HCEC 1CT (cell line): ENCODE data around the gene LRRK1.

ENCODE experiments used
- DNase-seq: peaks from one replicate; pipeline ENCODE4 v3.0.0-alpha.2; 2017

The LRRK1 gene

DNA sequence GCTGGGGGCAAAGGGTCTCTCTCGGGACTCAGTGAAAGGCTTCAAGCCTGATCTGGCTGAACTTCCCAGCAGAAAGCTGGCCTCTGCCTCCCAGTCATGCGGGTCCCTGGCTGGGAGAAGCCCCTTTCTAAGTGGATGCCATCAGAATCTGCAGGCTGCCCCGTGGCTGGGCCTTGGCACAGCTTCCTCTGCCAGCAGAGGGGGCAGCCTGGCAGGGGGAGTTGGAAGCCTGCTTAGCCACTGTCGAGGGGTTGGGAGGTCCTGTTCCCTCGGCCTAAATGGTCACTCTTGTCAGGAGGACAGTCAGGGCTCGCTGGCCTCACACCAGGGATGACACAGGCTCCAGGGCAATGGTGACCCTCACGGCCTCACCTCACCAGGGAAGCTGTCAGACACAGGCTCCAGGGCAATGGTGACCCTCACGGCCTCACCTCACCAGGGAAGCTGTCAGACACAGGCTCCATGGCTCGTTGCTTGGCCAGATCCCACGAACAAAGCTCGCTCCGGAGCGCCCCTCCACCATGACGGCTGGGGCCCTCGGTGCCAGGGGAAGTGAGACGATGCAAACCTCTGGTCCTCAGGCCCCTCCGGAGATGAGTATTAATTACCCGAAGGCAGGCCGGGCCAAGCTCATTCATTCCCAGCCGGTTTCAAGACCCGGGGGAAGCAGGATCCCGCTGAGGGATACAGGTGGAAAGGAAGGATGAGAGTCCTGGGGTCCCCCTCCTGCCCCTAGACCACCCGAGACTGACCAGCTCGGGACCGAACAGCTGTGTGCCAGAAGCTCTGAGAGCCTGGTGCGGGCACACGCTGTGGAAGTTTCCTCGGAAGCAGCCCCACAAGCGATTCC, 181.7 kb downstream of the LRRK1 start:
- no peak for DNase-seq

DNA sequence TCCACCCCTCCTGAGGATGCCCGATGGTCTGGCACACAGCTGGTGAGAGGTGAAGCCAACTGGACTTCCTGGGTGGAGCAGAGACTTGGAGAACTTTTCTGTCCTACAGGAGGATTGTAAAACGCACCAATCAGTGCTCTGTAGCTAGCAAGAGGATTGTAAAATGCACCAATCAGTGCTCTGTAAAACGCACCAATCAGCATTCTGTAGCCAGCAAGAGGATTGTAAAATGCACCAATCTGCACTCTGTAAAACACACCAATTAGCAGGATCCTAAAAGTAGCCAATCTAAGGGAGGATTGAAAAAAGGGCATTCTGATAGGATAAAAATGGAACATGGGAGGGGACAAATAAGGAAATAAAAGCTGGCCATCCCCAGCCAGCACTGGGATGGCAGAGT, 182.5 kb downstream of the LRRK1 start:
- no peak for DNase-seq

- no peak for DNase-seq
These were observed 183.6 kb downstream of the LRRK1 start for GRCh38 chr15:101102746-101103145.

DNA sequence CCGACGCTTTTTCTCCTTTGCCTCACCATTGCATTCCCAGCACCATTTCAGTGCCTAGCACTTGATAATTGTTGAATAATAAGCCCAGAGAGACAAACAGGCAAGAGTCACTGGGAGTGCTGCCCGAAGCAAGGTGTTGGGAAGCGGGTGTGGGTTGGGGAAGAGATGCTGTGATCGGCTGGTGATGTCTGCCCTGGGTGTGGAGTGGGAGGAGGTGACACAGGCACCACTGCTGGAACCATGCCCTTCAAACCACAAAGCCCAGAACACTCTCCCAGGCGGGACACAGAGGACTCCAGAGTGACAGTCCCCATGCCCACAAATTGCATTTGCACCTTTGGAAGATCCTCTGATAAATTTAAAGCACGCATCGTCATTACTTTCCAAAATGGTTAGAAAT, 184.4 kb downstream of the LRRK1 start:
- DNase-seq, result no peak

DNA sequence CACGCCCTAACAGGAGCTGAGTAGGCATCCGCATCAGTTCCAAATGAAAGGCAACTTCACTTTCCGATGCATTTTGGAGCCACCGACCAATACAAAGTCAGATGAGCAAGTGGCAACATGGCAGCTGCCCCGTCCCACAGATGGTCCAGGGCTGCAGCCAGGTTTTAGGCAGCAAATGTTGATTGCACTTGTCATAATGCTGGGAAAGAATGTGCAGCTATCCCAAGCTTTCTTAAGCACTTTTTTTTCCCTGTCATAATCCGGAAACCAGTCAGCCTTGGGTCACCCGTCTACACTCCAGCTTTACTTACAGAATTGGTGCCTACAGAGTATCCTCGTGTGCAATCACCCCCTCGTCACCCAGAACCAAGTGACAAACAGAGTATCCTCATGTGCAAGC, 185.0 kb downstream of the LRRK1 start:
- no peak for DNase-seq

GRCh38 chr15:101105059-101105891, 186.1 kb downstream of the LRRK1 start:
- no peak for DNase-seq

DNA sequence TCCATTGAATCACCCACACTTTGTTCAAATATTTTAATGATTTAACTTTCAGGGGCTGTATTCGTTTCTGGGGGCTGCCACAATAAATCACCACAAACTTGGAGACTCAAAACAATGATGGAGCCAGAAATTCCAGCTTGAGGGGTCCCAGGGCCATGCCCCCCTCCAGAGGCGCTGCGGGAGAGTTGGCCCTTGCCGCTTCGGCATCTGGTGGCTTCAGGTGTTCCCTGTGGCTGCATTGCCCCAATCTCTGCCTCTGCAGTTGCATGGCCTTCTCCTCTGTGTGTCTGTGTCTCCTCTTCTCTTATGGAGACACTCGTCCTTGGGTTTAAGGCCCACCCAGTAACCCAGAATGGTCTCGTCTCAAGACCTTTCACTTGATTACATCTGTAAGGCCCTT, 187.9 kb downstream of the LRRK1 start:
- no peak for DNase-seq

- no peak for DNase-seq
These were observed 188.7 kb downstream of the LRRK1 start for GRCh38 chr15:101107625-101108460.

- no peak for DNase-seq
These were observed 189.3 kb downstream of the LRRK1 start for GRCh38 chr15:101108461-101108775.

DNA sequence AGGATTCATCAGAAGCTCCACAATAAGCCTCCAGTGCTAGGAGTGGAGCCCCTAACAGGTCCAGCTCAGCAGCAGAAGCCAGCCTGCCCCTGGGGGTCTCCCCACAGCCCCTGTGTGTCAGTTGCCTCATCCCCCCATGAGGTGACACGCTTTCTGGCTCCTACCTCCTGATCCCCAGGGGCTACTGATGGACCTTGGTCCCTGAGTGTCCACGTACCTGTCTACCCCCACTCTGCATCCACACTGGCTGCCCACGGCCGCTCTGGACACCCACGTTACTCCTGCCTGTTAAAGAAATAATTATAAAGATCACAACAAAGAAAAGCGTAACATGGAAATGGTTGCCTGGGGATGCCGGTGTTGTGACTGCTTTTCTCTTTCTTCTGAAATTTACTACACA, 189.6 kb downstream of the LRRK1 start:
- no peak for DNase-seq

GRCh38 chr15:101110681-101111569, 191.8 kb downstream of the LRRK1 start:
- no peak for DNase-seq

- no peak for DNase-seq
These were observed 192.6 kb downstream of the LRRK1 start for GRCh38 chr15:101111570-101112262.

GRCh38 chr15:101112336-101113113, 193.4 kb downstream of the LRRK1 start:
- no peak for DNase-seq

DNA sequence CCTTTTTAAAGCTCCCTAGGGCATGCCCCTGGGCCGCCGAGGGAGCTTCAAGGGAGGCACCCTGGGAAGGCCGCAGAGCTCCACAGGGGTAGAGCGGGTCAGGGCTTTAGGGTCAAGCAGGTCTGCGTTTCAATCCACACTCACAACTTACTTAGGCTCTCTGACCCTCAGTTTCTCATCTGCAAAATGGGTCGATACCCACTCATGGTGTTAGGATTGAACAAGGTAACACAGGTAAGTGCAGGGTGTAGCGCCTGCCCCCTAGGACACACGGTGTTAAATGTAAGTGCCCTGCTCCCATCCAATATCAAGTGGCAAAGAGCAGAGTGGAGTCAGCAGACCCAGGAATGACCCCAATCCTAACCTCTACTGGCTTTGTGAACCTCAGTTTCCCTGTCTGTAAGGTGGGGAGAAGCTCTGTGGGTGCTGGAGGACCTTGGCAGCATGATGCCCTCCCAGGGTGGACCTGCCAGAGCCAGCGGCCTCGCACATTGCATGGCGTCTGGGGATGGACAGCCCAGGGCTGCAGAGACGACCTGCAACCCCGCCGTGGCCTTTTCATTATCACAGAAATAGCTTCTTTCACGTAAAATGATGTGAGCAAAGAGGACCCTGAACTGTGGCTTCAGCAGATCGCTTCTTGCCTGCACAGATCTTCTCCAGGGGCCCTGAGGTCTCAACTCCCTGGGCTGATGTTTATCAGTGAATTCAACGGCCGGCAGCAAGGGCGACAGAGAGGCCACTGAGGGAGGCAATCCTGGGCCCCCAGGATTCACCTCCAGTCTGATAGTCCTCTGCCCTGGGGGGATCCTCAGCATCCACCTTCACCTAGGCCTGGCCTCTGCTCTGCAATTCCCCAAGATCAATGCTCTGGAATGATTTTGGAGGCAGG, 194.2 kb downstream of the LRRK1 start:
- DNase-seq, result no peak

- no peak for DNase-seq
These were observed 195.0 kb downstream of the LRRK1 start for GRCh38 chr15:101114166-101114565.

- no peak for DNase-seq
These were observed 195.5 kb downstream of the LRRK1 start for GRCh38 chr15:101114610-101115009.

DNA sequence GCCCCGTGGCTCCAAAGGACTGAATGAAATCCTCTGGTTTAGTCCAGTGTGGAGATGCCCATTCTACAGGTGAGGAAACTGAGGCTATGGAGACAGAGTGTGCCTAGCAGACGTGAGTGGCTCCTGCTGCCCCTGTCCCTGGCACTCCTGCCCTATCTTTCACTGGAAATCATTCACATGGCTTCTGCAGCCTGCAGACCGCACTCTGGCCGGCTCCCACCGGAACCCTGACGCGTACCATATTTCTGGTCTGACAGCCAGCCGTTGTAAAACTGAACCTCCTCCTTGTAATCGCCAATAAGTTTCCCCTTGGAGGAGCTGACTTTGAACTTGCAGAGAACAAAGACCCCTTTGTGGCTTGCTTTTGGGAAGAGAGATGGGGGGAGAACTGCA, 196.2 kb downstream of the LRRK1 start:
- no peak for DNase-seq

GRCh38 chr15:101115786-101116680, 196.9 kb downstream of the LRRK1 start:
- no peak for DNase-seq

DNA sequence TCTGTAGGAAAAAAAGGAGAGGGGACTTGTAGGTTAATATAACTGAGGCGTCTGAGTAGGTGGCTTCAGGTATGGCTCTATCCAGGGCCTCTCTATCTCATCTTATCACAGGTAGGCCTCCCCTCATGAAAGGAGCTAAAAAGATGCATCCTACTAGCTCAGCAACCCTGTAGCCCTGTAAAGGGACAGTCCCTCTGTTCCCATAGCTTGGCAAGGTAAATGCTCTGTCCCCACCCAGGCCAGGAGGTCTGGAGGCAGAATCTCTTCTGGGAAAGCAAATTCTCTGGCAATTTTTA, 197.5 kb downstream of the LRRK1 start:
- DNase-seq, result no peak
